K562 treated with DMSO at 1 percent for 4 hours (cell line): ENCODE results near the gene ZNF511. TPM values are rescaled to one million over a fixed set of nuclear protein-coding genes. Genes with fewer than 3 reads are reported as not detected.

Source experiments
- total RNA-seq: library from RNA; unstranded; fragments of 300-600 nt; gene quantifications from 2 replicates; pipeline ENCODE4 v1.2.3, GENCODE V29; 2022; ENCODE audit not compliant: insufficient read depth

Gene ZNF511
- total RNA-seq = 46.7 and 56.0 TPM in 2 replicates

GRCh38 chr10:133308421-133309099 lies at the start of gene ZNF511, which contains the start of gene TUBGCP2:
ZNF511 (plus strand) TSS chr10:133308914; CDS start chr10:133308944, 30 bp downstream.
TUBGCP2 (minus strand) TSS chr10:133308872; CDS start chr10:133302941, 5,931 bp downstream.

GRCh38 chr10:133276435-133277201 lies 32.1 kb upstream of the ZNF511 start, which contains the start of gene ADAM8:
ADAM8 (minus strand) TSS chr10:133276868; CDS start chr10:133276817, 51 bp downstream.

GRCh38 chr10:133336577-133337369 lies 28.1 kb downstream of the ZNF511 start, which contains the start of gene CALY:
CALY (minus strand) TSS chr10:133336896; CDS start chr10:133328989, 7,907 bp downstream.

GRCh38 chr10:133357285-133358161 lies 48.8 kb downstream of the ZNF511 start, which contains the start of gene FUOM:
FUOM (minus strand) TSS chr10:133358019; CDS start chr10:133358007, 12 bp downstream.

Other genes starting within 250 kb of the ZNF511 start
- not detected in 2 replicates for gene ADGRA1, start 221.0 kb upstream of the ZNF511 start, total RNA-seq
- gene KNDC1, start 148.7 kb upstream of the ZNF511 start, total RNA-seq = 0.27 TPM in 1 of 2 replicates, not detected in the other
- not detected in 2 replicates for gene UTF1, start 78.7 kb upstream of the ZNF511 start, total RNA-seq
- 1.4 and 2.5 TPM in 2 replicates for gene VENTX, start 71.1 kb upstream of the ZNF511 start, total RNA-seq
- gene ADAM8, start 32.0 kb upstream of the ZNF511 start, total RNA-seq = 7.5 and 9.2 TPM in 2 replicates
- gene TUBGCP2, start within 50 bp of the ZNF511 start, total RNA-seq = 30.2 and 31.4 TPM in 2 replicates
- gene CALY, start 28.0 kb downstream of the ZNF511 start, total RNA-seq = not detected in 2 replicates
- gene PRAP1, start 38.5 kb downstream of the ZNF511 start, total RNA-seq = not detected in 2 replicates
- 23.9 and 34.4 TPM in 2 replicates for gene FUOM, start 49.1 kb downstream of the ZNF511 start, total RNA-seq
- gene ECHS1, start 64.4 kb downstream of the ZNF511 start, total RNA-seq = 78.3 and 84.1 TPM in 2 replicates
- gene PAOX, start 70.3 kb downstream of the ZNF511 start, total RNA-seq = 3.2 and 6.1 TPM in 2 replicates
- gene MTG1, start 85.2 kb downstream of the ZNF511 start, total RNA-seq = 15.8 and 20.9 TPM in 2 replicates
- gene SPRN, start 115.7 kb downstream of the ZNF511 start, total RNA-seq = 1.0 and 2.4 TPM in 2 replicates
- gene SCART1, start 145.0 kb downstream of the ZNF511 start, total RNA-seq = 4.3 and 5.3 TPM in 2 replicates
- gene CYP2E1, start 218.4 kb downstream of the ZNF511 start, total RNA-seq = 0.79 TPM in 1 of 2 replicates, not detected in the other